Aorta (tissue), 5 donors: ENCODE measurements around the gene SLC4A1AP. TPM values are rescaled to one million over a fixed set of nuclear protein-coding genes. Genes with fewer than 3 reads are reported as not detected.
A peak's percentile ranks its signal among the peaks of the same experiment; 100 is the strongest.
"Not testable (repeated sequence)": the region's sequence is repeated elsewhere in the genome, so short reads cannot be mapped to it uniquely, and the experiment has no call there.

Source experiments
- ATAC-seq: fragments of 200-7000 bp; cut with Tn5 transposase; one replicate; pipeline ENCODE4 v1.9.1; 2022; ENCODE audit warnings: moderate library complexity; ENCODE audit not compliant: low FRiP score
- DNase-seq, 2 donors: peaks; one replicate each; pipeline ENCODE4 v3.0.0-alpha.2; 2020
- H3K27ac ChIP-seq, 2 donors: one replicate each; pipeline ENCODE4 v1.5.1; 2013; ENCODE audit warnings: low read length in 2 of 2, mild to moderate bottlenecking in 2 of 2, moderate library complexity in 2 of 2, control low read depth in 1 of 2, inconsistent platforms in 1 of 2, low read depth in 1 of 2
- H3K27me3 ChIP-seq, 2 donors: one replicate each; pipeline ENCODE4 v1.6.1; 2013; ENCODE audit warnings: control low read depth in 1 of 2, low read length in 1 of 2, mild to moderate bottlenecking in 1 of 2, moderate library complexity in 1 of 2; ENCODE audit not compliant: insufficient read depth in 2 of 2, control insufficient read depth in 1 of 2
- H3K36me3 ChIP-seq, 2 donors: one replicate each; pipeline ENCODE4 v1.6.1; 2013; ENCODE audit warnings: control low read depth in 1 of 2, low read length in 1 of 2, mild to moderate bottlenecking in 1 of 2; ENCODE audit not compliant: insufficient read depth in 2 of 2, control insufficient read depth in 1 of 2
- H3K4me1 ChIP-seq, 2 donors: one replicate each; pipeline ENCODE4 v1.6.1; 2013; ENCODE audit warnings: low read length in 2 of 2, control low read depth in 1 of 2, mild to moderate bottlenecking in 1 of 2, moderate library complexity in 1 of 2; ENCODE audit not compliant: insufficient read depth in 2 of 2, control insufficient read depth in 1 of 2
- H3K4me3 ChIP-seq, 2 donors: one replicate each; pipeline ENCODE4 v1.5.1; 2013; ENCODE audit warnings: low read length in 2 of 2, control low read depth in 1 of 2, mild to moderate bottlenecking in 1 of 2
- H3K9me3 ChIP-seq: one replicate; pipeline ENCODE4 v1.6.1; 2013; ENCODE audit warnings: mild to moderate bottlenecking, low read length; ENCODE audit not compliant: control insufficient read depth
- WGBS, 2 donors: extraction: QIAGEN DNeasy Blood & Tissue Kit; methylation state at CpG; one replicate each; pipeline ENCODE4 v1.1.7; 2013; 5-methylcytosine and 5-hydroxymethylcytosine counted together
- intact Hi-C, 2 donors: fragments of 100-400 bp; cut with DNase I; formaldehyde crosslinking; loops; one replicate each; pipeline versions ENCODE4 v1.14.2 to v1.15.0; 2022
- long read RNA-seq, 2 donors: library from polyadenylated mRNA; unstranded; transcript quantifications; one replicate each; pipeline ENCODE4 v2.0.0, GENCODE V29; 2020 to 2021
- polyA plus RNA-seq, 2 donors: library from polyadenylated mRNA; stranded (reverse); fragments of 200-250 nt; gene quantifications; one replicate each; pipeline ENCODE4 v1.2.3, GENCODE V29; 2013
- total RNA-seq, 2 donors: library from RNA; stranded (reverse); fragmentation: NEBNext Ultra II Directional; extraction: Animal tissue kit (Norgen Biotek cat#: 25700); gene quantifications; one replicate each; pipeline ENCODE4 v1.2.1, GENCODE V29; 2021
- donor health status: healthy with polysubstance abuse.
- donor health status: Bipolar disorder and iron deficiency.
- donor health status: DM: no; HTN: no; CAD: no.
- donor health status: DM: no; HTN: no; CAD: no.
- donor health status: DM: yes; HTN: yes; CAD: no.

Gene SLC4A1AP
- total RNA-seq = 10 to 100 TPM; 17.8 to 19.7 TPM
- polyA plus RNA-seq = 10 to 100 TPM; 10.3 to 16.1 TPM
- long read RNA-seq, donor 1, transcript SLC4A1AP-201 (14 exons, 2,959 nt) = major isoform, 30 of 132 reads
- long read RNA-seq, donor 1, partial matches to known transcripts = 91 of 132 reads
- long read RNA-seq, donor 1, other reads (novel, unspliced or antisense) = 11 of 132 reads
- long read RNA-seq, donor 2, transcript SLC4A1AP-201 (14 exons, 2,959 nt) = major isoform, 13 of 27 reads
- long read RNA-seq, donor 2, partial matches to known transcripts = 12 of 27 reads
- long read RNA-seq, donor 2, other reads (novel, unspliced or antisense) = 1 of 27 reads

- Histone ChIP-seq H3K4me1 (peaks cover 0 to 3% of the 10 kb centered on the region in 2 donors), H3K27ac (peak within 1 kb of the TSS; percentile 63 to 96), H3K36me3 (peaks cover 0 to 2% of the 10 kb centered on the region in 2 donors), H3K4me3 (peak within 1 kb of the TSS; percentile 73 to 79), H3K27me3 (no peaks in the 10 kb centered on the region), H3K9me3 (no peaks in the 10 kb centered on the region)
- intact Hi-C loops = no loop called here
- 0% methylated on average over 56 of the region's 56 CpGs for WGBS, 2 donors
- peak; percentile 85 to 91 for DNase-seq
- peak; percentile 95 for ATAC-seq
Observed at GRCh38 chr2:27663285-27664153, at the start of gene SLC4A1AP, which contains the start of gene SUPT7L. Gene SLC4A1AP (plus strand): TSS chr2:27663889. CDS start chr2:27663915, 26 bp downstream. Gene SUPT7L (minus strand): TSS chr2:27663614. CDS start chr2:27662192, 1,422 bp downstream.

DNA sequence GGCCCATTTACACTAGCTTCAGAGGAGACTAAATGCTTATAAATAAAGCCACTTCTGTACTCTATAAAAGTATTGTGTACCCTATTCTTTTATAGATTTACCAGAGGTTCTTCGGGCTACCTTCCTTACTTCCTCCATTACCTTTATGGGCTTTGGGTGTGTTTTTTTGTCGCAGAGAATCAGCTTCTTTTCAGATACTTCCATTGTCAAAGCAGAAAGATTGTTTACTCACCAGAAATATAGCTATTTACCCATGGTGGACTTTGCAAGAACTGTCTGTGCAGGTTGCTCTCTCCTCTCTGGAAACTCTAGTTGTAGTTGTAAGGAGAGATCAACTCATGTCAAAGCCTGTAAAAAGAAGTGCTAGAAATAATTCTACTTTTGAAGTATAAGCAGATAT, 49.7 kb upstream of the SLC4A1AP start:
- H3K36me3 ChIP-seq = peaks cover 9 to 10% of the 10 kb centered on the region in 2 donors
- intact Hi-C loops = no loop called here
- 92 to 97% methylated on average over 2 of the region's 2 CpGs for WGBS, 2 donors

DNA sequence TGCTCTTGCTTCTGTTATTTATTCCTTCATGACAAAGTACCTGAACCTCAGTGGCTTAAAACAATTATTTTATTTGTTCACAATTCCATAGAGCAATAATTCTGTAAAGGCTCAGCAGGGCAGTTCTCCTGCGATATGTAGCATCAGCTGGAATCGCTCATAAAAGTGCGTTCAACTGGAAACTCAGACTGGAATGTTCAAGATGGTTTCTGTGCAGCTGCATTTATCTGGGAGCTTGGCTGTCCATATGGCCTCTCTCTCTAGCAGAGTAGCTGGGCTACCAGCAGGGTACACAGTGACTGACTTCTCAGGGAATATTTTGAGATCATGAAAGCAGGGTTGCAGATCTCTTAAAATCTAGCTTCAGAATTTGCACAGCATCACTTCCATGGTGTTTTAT, 48.4 kb upstream of the SLC4A1AP start:
- Histone ChIP-seq H3K9me3 (no peaks in the 10 kb centered on the region), H3K4me1 (no peaks in the 10 kb centered on the region), H3K27me3 (no peaks in the 10 kb centered on the region), H3K27ac (no peak overlapping the region), H3K4me3 (no peak overlapping the region), H3K36me3 (peaks cover 6 to 9% of the 10 kb centered on the region in 2 donors)
- DNase-seq (no peak), ATAC-seq (no peak)
- intact Hi-C loops = no loop called here
- 93 to 94% methylated on average over 3 of the region's 3 CpGs for WGBS, 2 donors

More for the DNA sequence above, 49.7 kb upstream of the SLC4A1AP start:
- Histone ChIP-seq H3K9me3 (no peaks in the 10 kb centered on the region), H3K27me3 (no peaks in the 10 kb centered on the region), H3K4me1 (no peaks in the 10 kb centered on the region), H3K4me3 (no peak overlapping the region), H3K27ac (no peak overlapping the region)
- DNase-seq = no peak
- ATAC-seq = no peak

DNA sequence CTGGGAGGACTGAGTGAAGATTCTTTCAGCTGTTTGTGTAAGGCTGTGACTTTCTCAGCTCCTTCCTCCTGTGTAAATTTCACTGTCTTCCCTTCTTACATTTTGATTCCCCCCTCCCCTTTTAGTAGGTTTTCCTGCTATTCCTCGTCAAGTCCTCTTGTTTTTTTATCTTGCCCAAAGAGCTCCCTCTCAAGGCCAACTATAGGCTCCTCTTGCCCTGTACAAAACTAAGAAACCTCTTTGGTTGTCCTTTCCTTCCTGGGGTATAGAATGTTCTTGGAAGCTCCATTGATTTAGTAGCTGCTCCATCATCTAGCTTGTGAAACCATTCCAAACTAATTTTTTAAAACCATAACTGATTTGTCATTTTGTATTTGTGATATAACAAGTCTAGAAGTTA, 42.2 kb upstream of the SLC4A1AP start:
- 50 to 78% methylated on average over 1 of the region's 1 CpG for WGBS, 2 donors
- ATAC-seq (no peak), DNase-seq (no peak)
- Histone ChIP-seq H3K27me3 (no peaks in the 10 kb centered on the region), H3K27ac (no peak overlapping the region), H3K4me1 (no peaks in the 10 kb centered on the region), H3K36me3 (peaks cover 7 to 12% of the 10 kb centered on the region in 2 donors), H3K9me3 (no peaks in the 10 kb centered on the region), H3K4me3 (no peak overlapping the region)
- intact Hi-C loops = loop anchor here in 1 of 2 donors (10.0 kb wide), 1 partner anchor 127 kb away; the partner anchor contains the start of genes FNDC4 and GCKR

DNA sequence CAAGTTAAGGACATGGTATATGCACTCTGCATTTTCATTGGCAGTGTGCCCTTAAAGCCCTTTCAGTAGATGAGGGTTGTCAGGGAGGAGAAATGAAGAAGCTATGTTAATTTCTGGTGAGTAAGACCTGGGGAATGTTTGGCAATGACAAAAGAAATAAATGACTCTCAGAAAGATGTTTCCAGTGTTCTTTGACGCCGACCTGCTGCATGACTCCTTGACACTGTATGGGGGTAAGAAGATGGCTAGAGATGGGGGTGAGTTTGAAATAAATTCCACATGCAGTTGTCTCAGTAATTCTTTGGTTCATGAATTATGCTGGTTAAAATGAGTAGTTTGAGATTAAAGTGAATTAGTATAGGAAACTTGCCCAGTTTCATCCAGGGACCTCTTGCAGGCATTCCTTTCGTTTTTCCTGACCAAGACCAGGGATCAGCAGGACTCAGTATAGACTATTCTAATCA, 40.7 kb upstream of the SLC4A1AP start:
- H3K36me3 ChIP-seq = peaks cover 3 to 5% of the 10 kb centered on the region in 2 donors
- no peak for ATAC-seq
- no peak for DNase-seq
- H3K4me3 ChIP-seq = no peak overlapping the region
- intact Hi-C loops = loop anchor here in 1 of 2 donors (10.0 kb wide), 1 partner anchor 128 kb away; the partner anchor contains the start of genes FNDC4 and GCKR
- H3K27ac ChIP-seq = no peak overlapping the region
- H3K9me3 ChIP-seq = no peaks in the 10 kb centered on the region
- H3K27me3 ChIP-seq = no peaks in the 10 kb centered on the region
- no peaks in the 10 kb centered on the region for H3K4me1 ChIP-seq
- WGBS, 2 donors = 43 to 62% methylated on average over 3 of the region's 3 CpGs

DNA sequence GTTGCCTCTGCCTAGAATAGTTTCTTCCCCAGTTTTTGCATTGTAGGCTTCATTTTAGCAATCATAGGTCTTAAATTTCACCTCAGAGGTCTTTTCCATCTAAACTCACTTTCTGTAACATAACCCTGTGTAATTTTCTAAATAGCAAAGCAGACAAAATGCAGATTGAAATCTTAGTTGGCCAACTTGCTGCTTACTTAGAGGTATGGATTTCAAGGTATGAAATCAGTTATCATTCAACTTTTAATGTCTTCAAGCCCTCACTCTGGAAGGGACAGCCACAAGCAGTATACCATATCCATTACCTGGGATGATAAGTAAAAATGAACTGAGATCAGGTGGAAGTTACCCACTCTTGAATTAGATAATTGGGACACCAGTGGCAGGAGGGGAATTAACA, 38.7 kb upstream of the SLC4A1AP start:
- H3K9me3 ChIP-seq = no peaks in the 10 kb centered on the region
- no peak overlapping the region for H3K27ac ChIP-seq
- no peaks in the 10 kb centered on the region for H3K4me1 ChIP-seq
- intact Hi-C loops = loop anchor here in 1 of 2 donors (10.0 kb wide), 1 partner anchor 130 kb away; the partner anchor contains the start of genes FNDC4 and GCKR
- H3K4me3 ChIP-seq = no peak overlapping the region
- H3K27me3 ChIP-seq = no peaks in the 10 kb centered on the region
- DNase-seq (no peak), ATAC-seq (no peak)
- peaks cover 3 to 5% of the 10 kb centered on the region in 2 donors for H3K36me3 ChIP-seq

DNA sequence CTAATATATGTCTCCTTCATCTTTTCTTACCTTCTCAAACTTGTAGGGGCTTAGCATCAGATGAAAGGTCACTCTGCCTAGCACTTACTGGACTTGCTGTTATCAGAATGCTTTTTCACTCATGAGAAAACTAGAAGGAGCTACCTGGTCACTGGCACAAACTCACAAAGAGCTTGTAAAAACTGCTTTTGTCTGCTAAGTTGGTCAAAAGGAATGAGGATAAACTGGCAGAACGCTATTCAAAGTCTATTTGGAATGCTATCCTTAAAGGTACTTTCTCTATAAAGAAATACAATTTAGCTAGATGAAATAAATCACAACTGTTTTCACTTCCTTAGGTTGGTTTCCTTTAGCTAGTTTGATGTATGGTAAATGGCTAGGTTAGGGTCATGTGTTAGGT, 37.4 kb upstream of the SLC4A1AP start:
- not testable (repeated sequence) for H3K27ac ChIP-seq, H3K27me3 ChIP-seq, ATAC-seq, H3K4me1 ChIP-seq, H3K4me3 ChIP-seq, H3K36me3 ChIP-seq, H3K9me3 ChIP-seq, DNase-seq
- WGBS, 2 donors = 86 to 97% methylated on average over 1 of the region's 1 CpG
- intact Hi-C loops = loop anchor here in 1 of 2 donors (10.0 kb wide), 1 partner anchor 132 kb away; the partner anchor contains the start of genes FNDC4 and GCKR

DNA sequence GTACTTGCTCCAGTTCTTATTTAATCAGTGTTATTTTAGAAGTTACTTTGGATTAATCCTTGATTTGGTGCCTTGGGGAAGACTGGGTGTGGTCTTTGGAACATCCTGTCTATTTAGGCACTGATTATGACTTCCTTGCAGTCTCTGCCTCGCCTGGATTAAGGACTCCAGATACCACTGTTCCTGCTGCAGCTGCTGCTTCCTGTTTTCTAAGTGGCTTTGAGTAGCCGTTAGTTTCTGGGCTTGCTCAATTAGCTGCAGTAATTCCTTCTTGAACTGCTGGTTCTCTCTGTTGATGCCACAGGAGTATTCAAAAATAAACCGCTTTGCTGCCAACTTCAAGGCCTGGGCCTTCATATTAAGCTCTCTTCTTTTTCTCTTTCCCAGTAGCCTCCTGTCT, 36.8 kb upstream of the SLC4A1AP start:
- H3K27ac ChIP-seq, ATAC-seq, H3K27me3 ChIP-seq, H3K36me3 ChIP-seq, DNase-seq, H3K4me1 ChIP-seq, H3K9me3 ChIP-seq, H3K4me3 ChIP-seq: not testable (repeated sequence)
- 80 to 87% methylated on average over 3 of the region's 3 CpGs for WGBS, 2 donors
- intact Hi-C loops = loop anchor here in 1 of 2 donors (10.0 kb wide), 1 partner anchor 132 kb away; the partner anchor contains the start of genes FNDC4 and GCKR
